Skeletal muscle tissue (tissue), 4 donors: ENCODE results near the gene MARCHF3. TPM values are rescaled to one million over a fixed set of nuclear protein-coding genes. Genes with fewer than 3 reads are reported as not detected.

Experiments used
- H3K27ac ChIP-seq: one replicate; pipeline ENCODE4 v1.7.0; 2013; ENCODE audit warnings: mild to moderate bottlenecking, low read depth, low read length, inconsistent platforms
- H3K27me3 ChIP-seq, 3 donors: one replicate each; pipeline ENCODE4 v1.7.0; 2013; ENCODE audit warnings: low read length in 3 of 3; ENCODE audit not compliant: control insufficient read depth in 3 of 3, insufficient read depth in 3 of 3
- H3K36me3 ChIP-seq, 3 donors: one replicate each; pipeline ENCODE4 v1.7.0; 2013; ENCODE audit warnings: low read length in 3 of 3; ENCODE audit not compliant: control insufficient read depth in 3 of 3, insufficient read depth in 3 of 3
- H3K4me1 ChIP-seq, 3 donors: one replicate each; pipeline ENCODE4 v1.7.0; 2013; ENCODE audit warnings: low read length in 3 of 3, mild to moderate bottlenecking in 3 of 3; ENCODE audit not compliant: control insufficient read depth in 3 of 3, insufficient read depth in 3 of 3
- H3K4me3 ChIP-seq, 3 donors: one replicate each; pipeline ENCODE4 v1.7.0; 2013; ENCODE audit warnings: low read length in 3 of 3
- H3K9ac ChIP-seq, 3 donors: one replicate each; pipeline ENCODE4 v1.7.0; 2013; ENCODE audit warnings: low read length in 3 of 3, mild to moderate bottlenecking in 3 of 3, moderate library complexity in 2 of 3, low read depth in 1 of 3
- H3K9me3 ChIP-seq, 3 donors: one replicate each; pipeline ENCODE4 v1.7.0; 2013; ENCODE audit warnings: low read length in 3 of 3; ENCODE audit not compliant: control insufficient read depth in 3 of 3
- total RNA-seq: library from RNA; depleted of rRNA; stranded (reverse); fragments of >200 nt; gene quantifications from one replicate; pipeline ENCODE4 v1.2.3, GENCODE V29; 2014
- donor health status: Osteomylitis.

The MARCHF3 gene
- total RNA-seq, 1 donor from 2014 or later = 18.8 TPM

GRCh38 chr5:126837906-126838539 is 192.3 kb downstream of the MARCHF3 start:
- no peaks in the 10 kb centered on the region for H3K27me3 ChIP-seq
- H3K9me3 ChIP-seq = no peaks in the 10 kb centered on the region
- H3K36me3 ChIP-seq = peaks cover 0 to 3% (median 3%) of the 10 kb centered on the region in 3 donors
- H3K9ac ChIP-seq = no peak overlapping the region
- H3K4me1 ChIP-seq = no peaks in the 10 kb centered on the region
- H3K27ac ChIP-seq = no peak overlapping the region
- no peak overlapping the region for H3K4me3 ChIP-seq

- no peak overlapping the region for H3K4me3 ChIP-seq
- H3K4me1 ChIP-seq = no peaks in the 10 kb centered on the region
- H3K27ac ChIP-seq = no peak overlapping the region
- no peaks in the 10 kb centered on the region for H3K27me3 ChIP-seq
- H3K9ac ChIP-seq = no peak overlapping the region
- H3K36me3 ChIP-seq = peaks cover 0 to 3% (median 3%) of the 10 kb centered on the region in 3 donors
- no peaks in the 10 kb centered on the region for H3K9me3 ChIP-seq
Observed at GRCh38 chr5:126837242-126837641, 193.1 kb downstream of the MARCHF3 start.

- no peaks in the 10 kb centered on the region for H3K9me3 ChIP-seq
- no peak overlapping the region for H3K27ac ChIP-seq
- H3K27me3 ChIP-seq = no peaks in the 10 kb centered on the region
- H3K4me1 ChIP-seq = no peaks in the 10 kb centered on the region
- peaks cover 0 to 3% (median 3%) of the 10 kb centered on the region in 3 donors for H3K36me3 ChIP-seq
- H3K9ac ChIP-seq = no peak overlapping the region
- no peak overlapping the region for H3K4me3 ChIP-seq
Observed at GRCh38 chr5:126836778-126837177, 193.6 kb downstream of the MARCHF3 start.

GRCh38 chr5:126831156-126831555 is 199.2 kb downstream of the MARCHF3 start:
- Histone ChIP-seq H3K27me3 (no peaks in the 10 kb centered on the region), H3K9me3 (peaks cover 0 to 3% (median 0%) of the 10 kb centered on the region in 3 donors), H3K4me3 (no peak overlapping the region), H3K36me3 (peaks cover 0 to 11% (median 8%) of the 10 kb centered on the region in 3 donors), H3K27ac (no peak overlapping the region), H3K9ac (no peak overlapping the region), H3K4me1 (no peaks in the 10 kb centered on the region)

- H3K4me1 ChIP-seq = no peaks in the 10 kb centered on the region
- no peaks in the 10 kb centered on the region for H3K27me3 ChIP-seq
- no peak overlapping the region for H3K9ac ChIP-seq
- no peak overlapping the region for H3K4me3 ChIP-seq
- peaks cover 0 to 3% (median 0%) of the 10 kb centered on the region in 3 donors for H3K9me3 ChIP-seq
- H3K36me3 ChIP-seq = peaks cover 0 to 11% (median 11%) of the 10 kb centered on the region in 3 donors
- no peak overlapping the region for H3K27ac ChIP-seq
Observed at GRCh38 chr5:126830061-126830460, 200.3 kb downstream of the MARCHF3 start.

GRCh38 chr5:126829098-126829497 is 201.3 kb downstream of the MARCHF3 start:
- no peak overlapping the region for H3K9ac ChIP-seq
- peaks cover 0 to 11% (median 11%) of the 10 kb centered on the region in 3 donors for H3K36me3 ChIP-seq
- H3K4me3 ChIP-seq = no peak overlapping the region
- H3K9me3 ChIP-seq = peaks cover 0 to 3% (median 0%) of the 10 kb centered on the region in 3 donors
- no peak overlapping the region for H3K27ac ChIP-seq
- no peaks in the 10 kb centered on the region for H3K4me1 ChIP-seq
- no peaks in the 10 kb centered on the region for H3K27me3 ChIP-seq

- H3K4me1 ChIP-seq = no peaks in the 10 kb centered on the region
- peaks cover 0 to 8% (median 8%) of the 10 kb centered on the region in 3 donors for H3K36me3 ChIP-seq
- H3K27ac ChIP-seq = no peak overlapping the region
- no peak overlapping the region for H3K9ac ChIP-seq
- no peaks in the 10 kb centered on the region for H3K27me3 ChIP-seq
- H3K9me3 ChIP-seq = peaks cover 0 to 3% (median 0%) of the 10 kb centered on the region in 3 donors
- no peak overlapping the region for H3K4me3 ChIP-seq
Observed at GRCh38 chr5:126826619-126827215, 203.6 kb downstream of the MARCHF3 start.

- H3K27ac ChIP-seq = no peak overlapping the region
- H3K27me3 ChIP-seq = no peaks in the 10 kb centered on the region
- no peak overlapping the region for H3K9ac ChIP-seq
- no peaks in the 10 kb centered on the region for H3K9me3 ChIP-seq
- H3K36me3 ChIP-seq = no peaks in the 10 kb centered on the region
- no peaks in the 10 kb centered on the region for H3K4me1 ChIP-seq
- H3K4me3 ChIP-seq = no peak overlapping the region
Observed at GRCh38 chr5:126819253-126819652, 211.1 kb downstream of the MARCHF3 start.

GRCh38 chr5:126818736-126819135 is 211.6 kb downstream of the MARCHF3 start:
- Histone ChIP-seq H3K9me3 (no peaks in the 10 kb centered on the region), H3K4me3 (no peak overlapping the region), H3K27ac (no peak overlapping the region), H3K27me3 (no peaks in the 10 kb centered on the region), H3K36me3 (no peaks in the 10 kb centered on the region), H3K9ac (no peak overlapping the region), H3K4me1 (no peaks in the 10 kb centered on the region)
